GM10248 (cell line): ENCODE results near the gene MEMO1.

Source experiments
- CTCF ChIA-PET: fragments of 300-600 bp; sonication (Branson Sonifier 250); formaldehyde crosslinking; extraction: SDS; loops from one replicate; lab custom pipeline; 2021; ENCODE audit warnings: antibody characterized with exemption; lab: Yijun Ruan, JAX
- POLR2A ChIA-PET: fragments of 350-650 bp; sonication (Branson Sonifier 250); formaldehyde crosslinking; extraction: SDS; loops from one replicate; lab custom pipeline; 2020; ENCODE audit warnings: antibody characterized with exemption; lab: Yijun Ruan, JAX
- DNase-seq: peaks from one replicate; pipeline ENCODE4 v3.0.0; 2012; ENCODE audit errors: extremely low spot score
- CTCF ChIP-seq: IDR thresholded peaks from 2 replicates; pipeline ENCODE4 v1.5.1; 2012; ENCODE audit warnings: mild to moderate bottlenecking, low read depth; ENCODE audit errors: extremely low read depth, missing control alignments, control extremely low read depth

The MEMO1 gene

GRCh38 chr2:31889044-31889443, 121.8 kb downstream of the MEMO1 start:
- TF ChIP-seq CTCF, result no peak
- no peak for DNase-seq
- ChIA-PET CTCF (interaction anchor here (0.8 to 1.2 kb wide), 3 partner anchors 8 to 38 kb away, joined by 3 read pairs; no protein-coding TSS in a partner anchor), POLR2A (no interaction called here)

- POLR2A ChIA-PET, result no interaction called here
- no peak for DNase-seq
- CTCF ChIA-PET, result interaction anchor here (1.2 kb wide), 1 partner anchor 14 kb away, joined by 3 read pairs; no protein-coding TSS in a partner anchor
- TF ChIP-seq CTCF, result no peak
Observed at GRCh38 chr2:31888550-31888949, 122.3 kb downstream of the MEMO1 start.

- DNase-seq, result no peak
- ChIA-PET CTCF (interaction anchor here (1.1 to 3.2 kb wide), 10 partner anchors 10 to 209 kb away, joined by 3 to 17 read pairs (median 4); partner anchors contain the start of gene SPAST), POLR2A (no interaction called here)
- peak; percentile 15 for TF ChIP-seq CTCF
Observed at GRCh38 chr2:31886700-31887099, 124.1 kb downstream of the MEMO1 start.

GRCh38 chr2:31877008-31877407, 133.8 kb downstream of the MEMO1 start:
- POLR2A ChIA-PET, result no interaction called here
- DNase-seq, result no peak
- CTCF ChIA-PET, result interaction anchor here (1.9 kb wide), 1 partner anchor 9 kb away, joined by 11 read pairs; no protein-coding TSS in a partner anchor
- no peak for TF ChIP-seq CTCF

- DNase-seq, result no peak
- no peak for TF ChIP-seq CTCF
- POLR2A ChIA-PET, result interaction anchor here (0.5 kb wide), 1 partner anchor 176 kb away, joined by 3 read pairs; no protein-coding TSS in a partner anchor
- CTCF ChIA-PET, result no interaction called here
Observed at GRCh38 chr2:31874071-31874470, 136.7 kb downstream of the MEMO1 start.

GRCh38 chr2:31865215-31865614, 145.6 kb downstream of the MEMO1 start:
- POLR2A ChIA-PET, result no interaction called here
- DNase-seq, result no peak
- no peak for TF ChIP-seq CTCF
- CTCF ChIA-PET, result interaction anchor here (0.8 to 1.7 kb wide), 3 partner anchors 13 to 20 kb away, joined by 3 to 4 read pairs (median 3); no protein-coding TSS in a partner anchor
